Esophagus squamous epithelium (tissue), 4 donors: ENCODE data around the gene RNF38.

Experiments
- POLR2A ChIP-seq, 4 donors: fragments of 450-650 bp; IDR thresholded peaks; one replicate each; pipeline ENCODE4 v1.6.1; 2017; ENCODE audit warnings: antibody characterized with exemption in 4 of 4, mild to moderate bottlenecking in 4 of 4, moderate library complexity in 3 of 4
- TF ChIP-seq, protein P1 (sequence below), 6 experiments: fragments of 450-650 bp in 4 of 6; fragments of 200-600 bp in 2 of 6; sonication (generic) in 2 of 6; IDR thresholded peaks; one replicate each; pipeline ENCODE4 v1.5.1; 2016 to 2019; ENCODE audit warnings: antibody characterized with exemption in 6 of 6, mild to moderate bottlenecking in 4 of 6, moderate library complexity in 4 of 6

- no peak for TF ChIP-seq POLR2A (IDR thresholded peaks at IDR 0.05)
- TF ChIP-seq, protein P1, sequence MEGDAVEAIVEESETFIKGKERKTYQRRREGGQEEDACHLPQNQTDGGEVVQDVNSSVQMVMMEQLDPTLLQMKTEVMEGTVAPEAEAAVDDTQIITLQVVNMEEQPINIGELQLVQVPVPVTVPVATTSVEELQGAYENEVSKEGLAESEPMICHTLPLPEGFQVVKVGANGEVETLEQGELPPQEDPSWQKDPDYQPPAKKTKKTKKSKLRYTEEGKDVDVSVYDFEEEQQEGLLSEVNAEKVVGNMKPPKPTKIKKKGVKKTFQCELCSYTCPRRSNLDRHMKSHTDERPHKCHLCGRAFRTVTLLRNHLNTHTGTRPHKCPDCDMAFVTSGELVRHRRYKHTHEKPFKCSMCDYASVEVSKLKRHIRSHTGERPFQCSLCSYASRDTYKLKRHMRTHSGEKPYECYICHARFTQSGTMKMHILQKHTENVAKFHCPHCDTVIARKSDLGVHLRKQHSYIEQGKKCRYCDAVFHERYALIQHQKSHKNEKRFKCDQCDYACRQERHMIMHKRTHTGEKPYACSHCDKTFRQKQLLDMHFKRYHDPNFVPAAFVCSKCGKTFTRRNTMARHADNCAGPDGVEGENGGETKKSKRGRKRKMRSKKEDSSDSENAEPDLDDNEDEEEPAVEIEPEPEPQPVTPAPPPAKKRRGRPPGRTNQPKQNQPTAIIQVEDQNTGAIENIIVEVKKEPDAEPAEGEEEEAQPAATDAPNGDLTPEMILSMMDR (IDR thresholded peaks at IDR 0.05), result no peak
These were observed 35.5 kb downstream of the RNF38 start for GRCh38 chr9:36364577-36364976.
